ENCODE data around the gene PCCA. TPM values are rescaled to one million over a fixed set of nuclear protein-coding genes. Genes with fewer than 3 reads are reported as not detected.

The PCCA gene
- total RNA-seq, 4 donors from 2014 or later = 29.5 to 55.5 (median 38.3) TPM

GRCh38 chr13:100175803-100176182, 86.9 kb downstream of the PCCA start:
- WGBS, 2 donors = 67 to 79% methylated on average over 5 of the region's 5 CpGs
- H3K4me1 ChIP-seq = no peaks in the 10 kb centered on the region
- DNase-seq (ENCODE audit: low spot score in 2 of 2) = no peak
- TF ChIP-seq POLR2A (IDR thresholded peaks at IDR 0.05) = no peak
- TF ChIP-seq CTCF (IDR thresholded peaks at IDR 0.05) = no peak
- no peak for TF ChIP-seq EP300 (IDR thresholded peaks at IDR 0.05)
- H3K36me3 ChIP-seq = peaks cover 0 to 7% (median 0%) of the 10 kb centered on the region in 3 donors
- H3K9me3 ChIP-seq = no peaks in the 10 kb centered on the region
- H3K4me3 ChIP-seq = no peak overlapping the region
- H3K27me3 ChIP-seq = no peaks in the 10 kb centered on the region
- H3K27ac ChIP-seq = no peak overlapping the region

- Histone ChIP-seq H3K36me3 (peaks cover 0 to 7% (median 0%) of the 10 kb centered on the region in 3 donors), H3K9me3 (no peaks in the 10 kb centered on the region), H3K27me3 (no peaks in the 10 kb centered on the region), H3K4me3 (no peak overlapping the region), H3K4me1 (no peaks in the 10 kb centered on the region), H3K27ac (no peak overlapping the region)
- DNase-seq (ENCODE audit: low spot score in 2 of 2) = no peak
- TF ChIP-seq POLR2A (IDR thresholded peaks at IDR 0.05) (no peak), CTCF (IDR thresholded peaks at IDR 0.05) (no peak), EP300 (IDR thresholded peaks at IDR 0.05) (no peak)
- 69 to 72% methylated on average over 2 of the region's 2 CpGs for WGBS, 2 donors
Observed at GRCh38 chr13:100176801-100177400, 88.0 kb downstream of the PCCA start.

GRCh38 chr13:100178309-100178708, 89.4 kb downstream of the PCCA start:
- peaks cover 0 to 7% (median 0%) of the 10 kb centered on the region in 3 donors for H3K36me3 ChIP-seq
- 94 to 96% methylated on average over 2 of the region's 2 CpGs for WGBS, 2 donors
- no peaks in the 10 kb centered on the region for H3K27me3 ChIP-seq
- no peaks in the 10 kb centered on the region for H3K9me3 ChIP-seq
- no peak for DNase-seq (ENCODE audit: low spot score in 2 of 2)
- no peaks in the 10 kb centered on the region for H3K4me1 ChIP-seq
- TF ChIP-seq POLR2A (IDR thresholded peaks at IDR 0.05) (no peak), CTCF (IDR thresholded peaks at IDR 0.05) (no peak), EP300 (IDR thresholded peaks at IDR 0.05) (no peak)
- H3K4me3 ChIP-seq = no peak overlapping the region
- H3K27ac ChIP-seq = no peak overlapping the region

- Histone ChIP-seq H3K27ac (no peak overlapping the region), H3K4me3 (no peak overlapping the region), H3K9me3 (no peaks in the 10 kb centered on the region), H3K27me3 (no peaks in the 10 kb centered on the region), H3K4me1 (no peaks in the 10 kb centered on the region), H3K36me3 (no peaks in the 10 kb centered on the region)
- no peak for TF ChIP-seq POLR2A (IDR thresholded peaks at IDR 0.05)
- no peak for TF ChIP-seq CTCF (IDR thresholded peaks at IDR 0.05)
- TF ChIP-seq EP300 (IDR thresholded peaks at IDR 0.05) = no peak
- no peak for DNase-seq (ENCODE audit: low spot score in 2 of 2)
- WGBS, 2 donors = 84 to 87% methylated on average over 3 of the region's 3 CpGs
Observed at GRCh38 chr13:100179276-100179675, 90.4 kb downstream of the PCCA start.

- H3K4me1 ChIP-seq = no peaks in the 10 kb centered on the region
- no peaks in the 10 kb centered on the region for H3K36me3 ChIP-seq
- no peaks in the 10 kb centered on the region for H3K9me3 ChIP-seq
- WGBS, 2 donors = 55 to 71% methylated on average over 4 of the region's 4 CpGs
- TF ChIP-seq CTCF (IDR thresholded peaks at IDR 0.05) = no peak
- no peak for TF ChIP-seq EP300 (IDR thresholded peaks at IDR 0.05)
- TF ChIP-seq POLR2A (IDR thresholded peaks at IDR 0.05) = no peak
- no peaks in the 10 kb centered on the region for H3K27me3 ChIP-seq
- no peak for DNase-seq (ENCODE audit: low spot score in 2 of 2)
- H3K27ac ChIP-seq = no peak overlapping the region
- no peak overlapping the region for H3K4me3 ChIP-seq
Observed at GRCh38 chr13:100182900-100183490, 94.1 kb downstream of the PCCA start.

All from tibial nerve (tissue), 4 donors.